ENCODE measurements around the gene SPECC1L.
A peak's percentile ranks its signal among the peaks of the same experiment; 100 is the strongest.
"Not testable (repeated sequence)": the region's sequence is repeated elsewhere in the genome, so short reads cannot be mapped to it uniquely, and the experiment has no call there.

Gene SPECC1L

GRCh38 chr22:24259459-24259858 lies 11.2 kb upstream of the SPECC1L start:
- H3F3A ChIP-seq (ENCODE audit: low read depth); H3K9me2 ChIP-seq (replicated peaks; ENCODE audit: low read depth, low read length); H3K36me3 ChIP-seq (ENCODE audit: insufficient read depth, low read length); H3K4me2 ChIP-seq (ENCODE audit: low read depth, low read length, poor library complexity, severe bottlenecking); H3K27me3 ChIP-seq (ENCODE audit: insufficient read depth, low read length, poor library complexity, severe bottlenecking); H3K4me1 ChIP-seq (ENCODE audit: insufficient read depth, low read length, poor library complexity, severe bottlenecking); H3K9ac ChIP-seq (ENCODE audit: low read depth, low read length, poor library complexity, severe bottlenecking); H3K9me3 ChIP-seq (ENCODE audit: insufficient read depth, low read depth, low read length); H3K79me2 ChIP-seq (ENCODE audit: insufficient read depth, low read length); H4K20me1 ChIP-seq (ENCODE audit: insufficient read depth, low read length, poor library complexity, severe bottlenecking); H3K4me3 ChIP-seq (ENCODE audit: low read length, poor library complexity, severe bottlenecking); H2AFZ ChIP-seq (ENCODE audit: low read length): not testable (repeated sequence)
- peak; percentile 39 for TF ChIP-seq CTCF (conservative IDR thresholded peaks at IDR 0.05; ENCODE audit: low read length)

GRCh38 chr22:24262185-24262749 lies 8.4 kb upstream of the SPECC1L start:
- H3K9me2 ChIP-seq (replicated peaks; ENCODE audit: low read depth, low read length); H3K4me2 ChIP-seq (ENCODE audit: low read depth, low read length, poor library complexity, severe bottlenecking); H3K9ac ChIP-seq (ENCODE audit: low read depth, low read length, poor library complexity, severe bottlenecking); H3K4me3 ChIP-seq (ENCODE audit: low read length, poor library complexity, severe bottlenecking); H3K36me3 ChIP-seq (ENCODE audit: insufficient read depth, low read length); H3K79me2 ChIP-seq (ENCODE audit: insufficient read depth, low read length); H3K27me3 ChIP-seq (ENCODE audit: insufficient read depth, low read length, poor library complexity, severe bottlenecking); H3K9me3 ChIP-seq (ENCODE audit: insufficient read depth, low read depth, low read length); H4K20me1 ChIP-seq (ENCODE audit: insufficient read depth, low read length, poor library complexity, severe bottlenecking); H3F3A ChIP-seq (ENCODE audit: low read depth); H2AFZ ChIP-seq (ENCODE audit: low read length): not testable (repeated sequence)
- H3K4me1 ChIP-seq (ENCODE audit: insufficient read depth, low read length, poor library complexity, severe bottlenecking) = peaks cover 11% of the 10 kb centered on the region

- H3K4me1 ChIP-seq (ENCODE audit: insufficient read depth, low read length, poor library complexity, severe bottlenecking) = peaks cover 11% of the 10 kb centered on the region
- H3K27me3 ChIP-seq (ENCODE audit: insufficient read depth, low read length, poor library complexity, severe bottlenecking); H3K36me3 ChIP-seq (ENCODE audit: insufficient read depth, low read length); H3K9me3 ChIP-seq (ENCODE audit: insufficient read depth, low read depth, low read length); H4K20me1 ChIP-seq (ENCODE audit: insufficient read depth, low read length, poor library complexity, severe bottlenecking); H3K9ac ChIP-seq (ENCODE audit: low read depth, low read length, poor library complexity, severe bottlenecking); H3F3A ChIP-seq (ENCODE audit: low read depth); H3K4me2 ChIP-seq (ENCODE audit: low read depth, low read length, poor library complexity, severe bottlenecking); H2AFZ ChIP-seq (ENCODE audit: low read length); H3K9me2 ChIP-seq (replicated peaks; ENCODE audit: low read depth, low read length); H3K4me3 ChIP-seq (ENCODE audit: low read length, poor library complexity, severe bottlenecking); H3K79me2 ChIP-seq (ENCODE audit: insufficient read depth, low read length): not testable (repeated sequence)
These were observed 7.2 kb upstream of the SPECC1L start for GRCh38 chr22:24263479-24263878.

GRCh38 chr22:24264329-24264896 lies 6.2 kb upstream of the SPECC1L start:
- Histone ChIP-seq H3K9ac (ENCODE audit: low read depth, low read length, poor library complexity, severe bottlenecking) (peak overlapping the region; percentile 50), H3K4me3 (ENCODE audit: low read length, poor library complexity, severe bottlenecking) (peak overlapping the region; percentile 61), H3K4me2 (ENCODE audit: low read depth, low read length, poor library complexity, severe bottlenecking) (peak overlapping the region; percentile 64), H3K4me1 (ENCODE audit: insufficient read depth, low read length, poor library complexity, severe bottlenecking) (peaks cover 11% of the 10 kb centered on the region)
- H3K79me2 ChIP-seq (ENCODE audit: insufficient read depth, low read length); H3K36me3 ChIP-seq (ENCODE audit: insufficient read depth, low read length); H4K20me1 ChIP-seq (ENCODE audit: insufficient read depth, low read length, poor library complexity, severe bottlenecking); H3K9me3 ChIP-seq (ENCODE audit: insufficient read depth, low read depth, low read length); H3K9me2 ChIP-seq (replicated peaks; ENCODE audit: low read depth, low read length); H3F3A ChIP-seq (ENCODE audit: low read depth); H3K27me3 ChIP-seq (ENCODE audit: insufficient read depth, low read length, poor library complexity, severe bottlenecking); H2AFZ ChIP-seq (ENCODE audit: low read length): not testable (repeated sequence)

- Histone ChIP-seq H3K27me3 (ENCODE audit: insufficient read depth, low read length, poor library complexity, severe bottlenecking) (no peaks in the 10 kb centered on the region), H3K4me2 (ENCODE audit: low read depth, low read length, poor library complexity, severe bottlenecking) (no peak overlapping the region), H3K4me1 (ENCODE audit: insufficient read depth, low read length, poor library complexity, severe bottlenecking) (peaks cover 11% of the 10 kb centered on the region)
These were observed 4.9 kb upstream of the SPECC1L start for GRCh38 chr22:24265734-24266133.

More at GRCh38 chr22:24265734-24266133, 4.9 kb upstream of the SPECC1L start:
- H3K9me2 ChIP-seq (replicated peaks; ENCODE audit: low read depth, low read length) = no peaks in the 10 kb centered on the region
- no peak overlapping the region for H3K9ac ChIP-seq (ENCODE audit: low read depth, low read length, poor library complexity, severe bottlenecking)
- H3K79me2 ChIP-seq (ENCODE audit: insufficient read depth, low read length) = no peaks in the 10 kb centered on the region
- H3K9me3 ChIP-seq (ENCODE audit: insufficient read depth, low read depth, low read length) = no peaks in the 10 kb centered on the region
- no peaks in the 10 kb centered on the region for H3K36me3 ChIP-seq (ENCODE audit: insufficient read depth, low read length)
- H3K4me3 ChIP-seq (ENCODE audit: low read length, poor library complexity, severe bottlenecking) = no peak overlapping the region
- H3F3A ChIP-seq (ENCODE audit: low read depth) = no peaks in the 10 kb centered on the region
- no peaks in the 10 kb centered on the region for H4K20me1 ChIP-seq (ENCODE audit: insufficient read depth, low read length, poor library complexity, severe bottlenecking)
- TF ChIP-seq CTCF (conservative IDR thresholded peaks at IDR 0.05; ENCODE audit: low read length) = no peak
- TF ChIP-seq EZH2phosphoT487 (IDR thresholded peaks at IDR 0.05; ENCODE audit: borderline replicate concordance) = no peak
- H2AFZ ChIP-seq (ENCODE audit: low read length) = no peak overlapping the region

All from Loucy (cell line).